Keratinocyte (primary cell): ENCODE data around the gene SH2D3C. TPM values are rescaled to one million over a fixed set of nuclear protein-coding genes. Genes with fewer than 3 reads are reported as not detected.

Experiments
- DNase-seq: peaks from one replicate; pipeline ENCODE4 v3.0.0-alpha.2; 2011; ENCODE audit warnings: low read depth, missing footprints, low spot score
- FAIRE-seq: peaks from 2 replicates; lab custom pipeline; 2011; peaks lifted over from hg19 to GRCh38; lab: Jason Lieb, UNC
- H2AFZ ChIP-seq: 2 replicates; pipeline ENCODE4 v1.6.0; 2012; ENCODE audit warnings: low read length, control low read depth, inconsistent platforms; ENCODE audit not compliant: control insufficient read depth
- H3K27ac ChIP-seq: 2 replicates; pipeline ENCODE4 v1.5.1; 2011; ENCODE audit warnings: low read length; ENCODE audit not compliant: control insufficient read depth, insufficient read depth
- H3K27me3 ChIP-seq: 3 replicates; pipeline ENCODE4 v1.6.0; 2011; ENCODE audit warnings: low read length; ENCODE audit not compliant: control insufficient read depth, insufficient read depth; ENCODE audit errors: extremely low read depth
- H3K36me3 ChIP-seq, 2 experiments: 2 replicates in 1 of 2; 3 replicates in 1 of 2; pipeline ENCODE4 v1.5.1; 2011; ENCODE audit warnings: low read length in 2 of 2, mild to moderate bottlenecking in 1 of 2; ENCODE audit not compliant: control insufficient read depth in 2 of 2, insufficient read depth in 2 of 2; ENCODE audit errors: extremely low read depth in 1 of 2
- H3K4me1 ChIP-seq: 3 replicates; pipeline ENCODE4 v1.5.1; 2011; ENCODE audit warnings: low read length; ENCODE audit not compliant: control insufficient read depth, insufficient read depth; ENCODE audit errors: extremely low read depth
- H3K4me2 ChIP-seq: 3 replicates; pipeline ENCODE4 v1.6.0; 2011; ENCODE audit warnings: low read depth, low read length; ENCODE audit not compliant: control insufficient read depth, insufficient read depth; ENCODE audit errors: extremely low read depth
- H3K4me3 ChIP-seq, 3 experiments: fragments of 200-600 bp in 1 of 3; sonication (generic) in 1 of 3; 2 replicates in 2 of 3; 3 replicates in 1 of 3; pipeline ENCODE4 v1.5.1; 2011 to 2016; ENCODE audit warnings: low read length in 3 of 3, mild to moderate bottlenecking in 3 of 3, control low read depth in 2 of 3, inconsistent platforms in 1 of 3, low read depth in 1 of 3, mixed read lengths in 1 of 3, mixed run types in 1 of 3, moderate library complexity in 1 of 3; ENCODE audit not compliant: control insufficient read depth in 2 of 3, insufficient read depth in 2 of 3; ENCODE audit errors: extremely low read depth in 1 of 3
- H3K79me2 ChIP-seq: 2 replicates; pipeline ENCODE4 v1.6.0; 2012; ENCODE audit warnings: low read length; ENCODE audit not compliant: control insufficient read depth, insufficient read depth
- H3K9ac ChIP-seq: 3 replicates; pipeline ENCODE4 v1.6.0; 2011; ENCODE audit warnings: low read length; ENCODE audit not compliant: control insufficient read depth, insufficient read depth; ENCODE audit errors: extremely low read depth
- H3K9me1 ChIP-seq: 3 replicates; pipeline ENCODE4 v1.6.0; 2011; ENCODE audit warnings: low read length; ENCODE audit not compliant: control insufficient read depth, insufficient read depth; ENCODE audit errors: extremely low read depth
- H3K9me3 ChIP-seq: 2 replicates; pipeline ENCODE4 v1.5.1; 2012; ENCODE audit warnings: low read depth, low read length; ENCODE audit not compliant: control insufficient read depth
- H4K20me1 ChIP-seq: 3 replicates; pipeline ENCODE4 v1.6.0; 2011; ENCODE audit warnings: low read length; ENCODE audit not compliant: control insufficient read depth, insufficient read depth; ENCODE audit errors: extremely low read depth
- CTCF ChIP-seq, 3 experiments: IDR thresholded peaks in 1 of 3; conservative IDR thresholded peaks in 1 of 3; optimal IDR thresholded peaks in 1 of 3; 2 replicates in 2 of 3; 3 replicates in 1 of 3; pipeline versions ENCODE3 to v1.5.1; 2011; ENCODE audit warnings: low read length in 3 of 3, mild to moderate bottlenecking in 3 of 3, moderate library complexity in 2 of 3, control low read depth in 1 of 3, inconsistent platforms in 1 of 3; ENCODE audit not compliant: insufficient read depth in 2 of 3; ENCODE audit errors: extremely low read depth in 1 of 3
- EZH2 ChIP-seq: IDR thresholded peaks from one replicate; pipeline ENCODE4 v1.6.1; 2012; ENCODE audit warnings: inconsistent platforms, mild to moderate bottlenecking, low read length, moderate library complexity
- dilution Hi-C: fragments of 300-500 bp; cut with MboI; formaldehyde crosslinking; loops from one replicate; pipeline ENCODE4 v1.7.0; 2020; ENCODE audit warnings: low sequenced_read_pairs; ENCODE audit not compliant: extremely low pct_ligation_motif_present
- polyA plus RNA-seq, 5 experiments: library from polyadenylated mRNA; depleted of rRNA in 3 of 5; stranded (reverse) in 3 of 5; stranded (forward) in 1 of 5; unstranded in 1 of 5; fragments of >200 nt; gene quantifications; 1 replicate in 1 of 5; 2 replicates in 3 of 5; 3 replicates in 1 of 5; pipeline versions ENCODE4 v1.2.1 to v1.2.3, GENCODE V29; 2011 to 2012; ENCODE audit warnings: missing spikeins in 2 of 5, low read depth in 1 of 5, low replicate concordance in 1 of 5

Gene SH2D3C
- polyA plus RNA-seq, 1 donor (not counting 4 experiments of a cell fraction or from before 2014, with no cell fraction given): 0.12 TPM

- FAIRE-seq (no peak), DNase-seq (no peak)
- dilution Hi-C loops: no loop called here
- no peak overlapping the region for H3K27ac ChIP-seq
- peaks cover 11 to 17% of the 10 kb centered on the region in 2 experiments for H3K36me3 ChIP-seq
- H3K9me3 ChIP-seq: no peaks in the 10 kb centered on the region
- H2AFZ ChIP-seq: no peak overlapping the region
- no peaks in the 10 kb centered on the region for H3K79me2 ChIP-seq
- H3K9me1 ChIP-seq: no peaks in the 10 kb centered on the region
- no peak for TF ChIP-seq CTCF (optimal IDR thresholded peaks at IDR 0.05 in 1 of 3, IDR thresholded peaks at IDR 0.05 in 1 of 3, conservative IDR thresholded peaks at IDR 0.05 in 1 of 3; ENCODE audit: extremely low read depth in 1 of 3, insufficient read depth in 2 of 3, low read length in 3 of 3)
- no peak for TF ChIP-seq EZH2
- no peak overlapping the region for H3K9ac ChIP-seq
- H3K27me3 ChIP-seq: no peaks in the 10 kb centered on the region
- no peaks in the 10 kb centered on the region for H3K4me1 ChIP-seq
- no peaks in the 10 kb centered on the region for H4K20me1 ChIP-seq
- no peak overlapping the region for H3K4me3 ChIP-seq
- no peak overlapping the region for H3K4me2 ChIP-seq
These were observed 40.1 kb upstream of the SH2D3C start for GRCh38 chr9:127818574-127818973.

GRCh38 chr9:127817881-127818434 lies 39.5 kb upstream of the SH2D3C start:
- DNase-seq (no peak), FAIRE-seq (no peak)
- Histone ChIP-seq H3K27ac (no peak overlapping the region), H3K36me3 (peaks cover 17 to 18% of the 10 kb centered on the region in 2 experiments), H3K9ac (no peak overlapping the region), H3K4me3 (no peak overlapping the region), H3K9me3 (no peaks in the 10 kb centered on the region), H3K79me2 (no peaks in the 10 kb centered on the region), H3K9me1 (no peaks in the 10 kb centered on the region), H4K20me1 (no peaks in the 10 kb centered on the region), H2AFZ (no peak overlapping the region), H3K27me3 (no peaks in the 10 kb centered on the region), H3K4me1 (no peaks in the 10 kb centered on the region), H3K4me2 (no peak overlapping the region)
- dilution Hi-C loops: no loop called here
- TF ChIP-seq CTCF (optimal IDR thresholded peaks at IDR 0.05 in 1 of 3, IDR thresholded peaks at IDR 0.05 in 1 of 3, conservative IDR thresholded peaks at IDR 0.05 in 1 of 3; ENCODE audit: extremely low read depth in 1 of 3, insufficient read depth in 2 of 3, low read length in 3 of 3): no peak
- no peak for TF ChIP-seq EZH2
